Activated B cell treated with CpG ODN at 0.5 μM for 24 hours (primary cell): Measurements from ENCODE around the gene ARL4A. TPM values are rescaled to one million over a fixed set of nuclear protein-coding genes. Genes with fewer than 3 reads are reported as not detected.

Source experiments
- ATAC-seq: fragments of 200-7000 bp; cut with Tn5 transposase; one replicate; pipeline ENCODE4 v1.10.0; 2021; ENCODE audit warnings: low read depth, mild to moderate bottlenecking, moderate library complexity
- CTCF ChIA-PET: fragments of 350-600 bp; sonication (Branson Sonifier 250); formaldehyde crosslinking; loops from one replicate; lab custom pipeline; 2021; ENCODE audit warnings: antibody characterized with exemption; lab: Charles Lee
- POLR2A ChIA-PET: fragments of 350-600 bp; sonication (Branson Sonifier 250); formaldehyde crosslinking; loops from one replicate; lab custom pipeline; 2021; ENCODE audit warnings: antibody characterized with exemption; lab: Charles Lee
- DNase-seq: peaks from one replicate; pipeline ENCODE4 v3.0.0; 2022
- H3K27ac Mint-ChIP-seq: one replicate; pipeline ENCODE4 v1.8.0; 2020; ENCODE audit warnings: mixed read lengths
- H3K27me3 Mint-ChIP-seq: one replicate; pipeline ENCODE4 v1.8.0; 2021; ENCODE audit warnings: mixed read lengths
- H3K36me3 Mint-ChIP-seq: one replicate; pipeline ENCODE4 v1.8.0; 2021; ENCODE audit warnings: low read depth, mixed read lengths
- H3K4me1 Mint-ChIP-seq: one replicate; pipeline ENCODE4 v1.8.0; 2021; ENCODE audit warnings: mixed read lengths
- H3K4me3 Mint-ChIP-seq: one replicate; pipeline ENCODE4 v1.8.0; 2020; ENCODE audit warnings: mild to moderate bottlenecking, mixed read lengths
- H3K9me3 Mint-ChIP-seq: one replicate; pipeline ENCODE4 v1.8.0; 2020; ENCODE audit warnings: mixed read lengths
- intact Hi-C: fragments of 100-400 bp; cut with micrococcal nuclease; formaldehyde crosslinking; loops from one replicate; pipeline ENCODE4 v1.15.1; 2024
- total RNA-seq: library from RNA; stranded (reverse); gene quantifications from 2 replicates; pipeline ENCODE4 v1.2.3, GENCODE V29; 2022
- TF ChIP-seq, protein P1 (sequence below): fragments of 200-600 bp; IDR thresholded peaks from one replicate; pipeline ENCODE4 v1.8.0; 2022; ENCODE audit warnings: antibody characterized with exemption, mild to moderate bottlenecking

The ARL4A gene
- total RNA-seq, 1 donor from 2014 or later = 11.9 TPM

DNA sequence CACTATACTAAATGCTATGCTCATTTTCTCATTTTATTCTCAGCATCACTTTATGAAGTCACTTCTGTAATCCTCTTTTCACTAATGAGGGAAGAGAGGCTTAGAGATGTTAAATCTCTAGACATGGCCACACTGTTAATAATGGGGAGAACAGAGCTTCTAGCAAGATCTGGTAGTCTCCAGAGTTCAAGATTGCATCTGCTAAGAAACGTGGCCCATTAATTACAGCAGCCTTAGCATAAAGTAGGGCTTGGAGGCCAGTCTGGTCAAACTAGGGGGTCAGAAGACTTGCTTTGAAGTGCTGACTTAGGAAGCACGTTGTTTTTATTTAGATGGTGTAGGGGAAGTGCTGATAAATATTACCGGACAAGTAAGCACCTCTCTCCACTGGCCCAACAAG, 29.3 kb downstream of the ARL4A start:
- no peak for DNase-seq
- ATAC-seq = no peak
- peaks cover 2% of the 10 kb centered on the region for H3K4me1 Mint-ChIP-seq
- TF ChIP-seq, protein P1, sequence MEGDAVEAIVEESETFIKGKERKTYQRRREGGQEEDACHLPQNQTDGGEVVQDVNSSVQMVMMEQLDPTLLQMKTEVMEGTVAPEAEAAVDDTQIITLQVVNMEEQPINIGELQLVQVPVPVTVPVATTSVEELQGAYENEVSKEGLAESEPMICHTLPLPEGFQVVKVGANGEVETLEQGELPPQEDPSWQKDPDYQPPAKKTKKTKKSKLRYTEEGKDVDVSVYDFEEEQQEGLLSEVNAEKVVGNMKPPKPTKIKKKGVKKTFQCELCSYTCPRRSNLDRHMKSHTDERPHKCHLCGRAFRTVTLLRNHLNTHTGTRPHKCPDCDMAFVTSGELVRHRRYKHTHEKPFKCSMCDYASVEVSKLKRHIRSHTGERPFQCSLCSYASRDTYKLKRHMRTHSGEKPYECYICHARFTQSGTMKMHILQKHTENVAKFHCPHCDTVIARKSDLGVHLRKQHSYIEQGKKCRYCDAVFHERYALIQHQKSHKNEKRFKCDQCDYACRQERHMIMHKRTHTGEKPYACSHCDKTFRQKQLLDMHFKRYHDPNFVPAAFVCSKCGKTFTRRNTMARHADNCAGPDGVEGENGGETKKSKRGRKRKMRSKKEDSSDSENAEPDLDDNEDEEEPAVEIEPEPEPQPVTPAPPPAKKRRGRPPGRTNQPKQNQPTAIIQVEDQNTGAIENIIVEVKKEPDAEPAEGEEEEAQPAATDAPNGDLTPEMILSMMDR = no peak
- H3K27me3 Mint-ChIP-seq = no peaks in the 10 kb centered on the region
- ChIA-PET CTCF (no interaction called here), POLR2A (no interaction called here)
- H3K4me3 Mint-ChIP-seq = no peak overlapping the region
- no peaks in the 10 kb centered on the region for H3K9me3 Mint-ChIP-seq
- H3K36me3 Mint-ChIP-seq = no peaks in the 10 kb centered on the region
- H3K27ac Mint-ChIP-seq = no peak overlapping the region
- intact Hi-C loops = no loop called here

DNA sequence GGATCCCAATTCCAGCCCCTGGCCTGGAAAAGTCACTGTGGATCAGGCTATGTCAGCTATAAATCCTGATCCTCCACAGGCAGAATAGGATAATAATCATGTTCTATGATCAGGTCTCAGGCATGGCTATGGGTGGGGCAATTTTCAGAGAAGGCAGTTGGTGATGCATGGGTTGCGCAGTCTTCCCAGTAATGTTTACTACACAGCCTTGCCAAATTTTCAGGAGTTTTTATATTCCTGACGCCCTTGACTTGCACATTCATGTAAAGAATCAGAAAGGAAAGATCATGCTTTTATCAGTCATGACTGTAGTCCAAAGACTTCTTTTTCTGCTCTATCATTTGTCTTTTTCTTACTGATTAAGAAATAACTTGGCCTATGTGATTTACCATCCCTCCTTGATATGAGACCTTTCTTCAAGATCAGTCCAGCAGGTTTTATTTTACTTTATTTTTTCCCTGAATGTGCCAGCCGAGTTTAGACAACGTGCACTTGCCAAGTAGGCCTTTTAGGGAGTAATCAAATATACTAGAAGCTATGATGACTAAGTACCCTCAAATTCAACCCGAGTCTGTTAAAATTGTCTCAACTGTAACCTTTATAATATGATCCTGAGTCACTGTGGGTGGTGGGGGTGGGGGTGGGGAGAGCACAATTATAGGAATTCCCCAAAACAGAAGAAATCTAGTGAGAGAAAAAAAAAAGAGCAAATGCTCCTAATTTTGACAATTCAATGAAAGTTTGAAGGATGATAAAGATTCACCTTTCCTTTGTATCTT, 31.9 kb downstream of the ARL4A start:
- Mint-ChIP-seq H3K4me1 (peaks cover 2% of the 10 kb centered on the region), H3K36me3 (no peaks in the 10 kb centered on the region), H3K27me3 (no peaks in the 10 kb centered on the region), H3K9me3 (no peaks in the 10 kb centered on the region), H3K27ac (no peak overlapping the region), H3K4me3 (no peak overlapping the region)
- POLR2A ChIA-PET = no interaction called here
- DNase-seq (no peak), ATAC-seq (no peak)
- intact Hi-C loops = no loop called here
- TF ChIP-seq, protein P1 = no peak
- CTCF ChIA-PET = no interaction called here

- H3K4me1 Mint-ChIP-seq = peaks cover 2% of the 10 kb centered on the region
- TF ChIP-seq, protein P1 = no peak
- no peaks in the 10 kb centered on the region for H3K36me3 Mint-ChIP-seq
- ChIA-PET CTCF (no interaction called here), POLR2A (no interaction called here)
- DNase-seq (no peak), ATAC-seq (no peak)
- intact Hi-C loops = no loop called here
- H3K27ac Mint-ChIP-seq = no peak overlapping the region
- no peaks in the 10 kb centered on the region for H3K27me3 Mint-ChIP-seq
- H3K9me3 Mint-ChIP-seq = no peaks in the 10 kb centered on the region
- no peak overlapping the region for H3K4me3 Mint-ChIP-seq
Measured at GRCh38 chr7:12719981-12720865, 32.8 kb downstream of the ARL4A start.

- Mint-ChIP-seq H3K36me3 (no peaks in the 10 kb centered on the region), H3K27ac (no peak overlapping the region), H3K27me3 (no peaks in the 10 kb centered on the region), H3K4me1 (peaks cover 2% of the 10 kb centered on the region), H3K9me3 (no peaks in the 10 kb centered on the region), H3K4me3 (no peak overlapping the region)
- CTCF ChIA-PET = no interaction called here
- ATAC-seq (no peak), DNase-seq (no peak)
- POLR2A ChIA-PET = no interaction called here
- intact Hi-C loops = no loop called here
- TF ChIP-seq, protein P1 = no peak
Measured at GRCh38 chr7:12721286-12721830, 33.9 kb downstream of the ARL4A start.

- no peak for DNase-seq
- no peaks in the 10 kb centered on the region for H3K27me3 Mint-ChIP-seq
- no peak for ATAC-seq
- H3K9me3 Mint-ChIP-seq = no peaks in the 10 kb centered on the region
- H3K4me3 Mint-ChIP-seq = no peak overlapping the region
- intact Hi-C loops = no loop called here
- H3K36me3 Mint-ChIP-seq = no peaks in the 10 kb centered on the region
- POLR2A ChIA-PET = no interaction called here
- TF ChIP-seq, protein P1 = no peak
- CTCF ChIA-PET = no interaction called here
- H3K27ac Mint-ChIP-seq = no peak overlapping the region
- H3K4me1 Mint-ChIP-seq = peaks cover 2% of the 10 kb centered on the region
Measured at GRCh38 chr7:12722136-12722535, 34.7 kb downstream of the ARL4A start.
